Right ventricle myocardium superior (tissue), 1 donor: Measurements from ENCODE around the gene SIK3. TPM values are rescaled to one million over a fixed set of nuclear protein-coding genes. Genes with fewer than 3 reads are reported as not detected.
"Not testable (repeated sequence)": the region's sequence is repeated elsewhere in the genome, so short reads cannot be mapped to it uniquely, and the experiment has no call there.

Experiments used
- ATAC-seq: fragments of 200-7000 bp; cut with Tn5 transposase; one replicate; pipeline ENCODE4 v1.9.1; 2020; ENCODE audit warnings: mild to moderate bottlenecking; ENCODE audit not compliant: poor library complexity
- DNase-seq: peaks from one replicate; pipeline ENCODE4 v3.0.0-alpha.2; 2020
- intact Hi-C: fragments of 100-400 bp; cut with DNase I; formaldehyde crosslinking; loops from one replicate; pipeline ENCODE4 v1.11.2; 2022
- total RNA-seq: library from RNA; stranded (reverse); fragmentation: NEBNext Ultra II Directional; extraction: Animal tissue kit (Norgen Biotek cat#: 25700); gene quantifications from one replicate; pipeline ENCODE4 v1.2.1, GENCODE V29; 2021
- donor health status: DM: no; HTN: yes; CAD: no; lungs with severe emphysema.

Gene SIK3
- total RNA-seq, 1 donor from 2014 or later, result 30.6 TPM

DNA sequence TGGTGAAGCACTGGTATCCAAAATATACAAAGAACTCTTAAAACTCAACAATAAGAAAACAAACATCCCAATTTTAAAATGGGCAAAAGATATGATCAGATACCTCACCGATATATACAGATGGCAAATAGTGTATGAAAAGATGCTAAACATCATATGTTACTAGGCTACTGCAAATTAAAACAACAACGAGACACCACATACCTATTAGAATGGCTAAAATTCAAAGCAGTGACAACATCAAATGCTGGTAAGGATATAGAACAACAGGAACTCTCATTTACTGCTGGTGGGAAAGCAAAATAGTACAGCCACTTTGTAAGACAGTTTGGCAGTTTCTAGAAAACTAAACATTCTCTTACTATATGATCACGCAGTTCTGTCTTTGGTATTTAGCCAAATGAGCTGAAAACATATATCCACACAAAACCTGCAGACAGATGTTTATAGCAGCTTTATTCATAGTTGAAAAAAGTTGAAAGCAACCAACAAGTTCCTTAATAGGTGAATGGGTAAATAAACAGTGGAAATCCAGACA is 38.5 kb downstream of the SIK3 start:
- DNase-seq (no peak), ATAC-seq (no peak)
- intact Hi-C loops, result no loop called here

DNA sequence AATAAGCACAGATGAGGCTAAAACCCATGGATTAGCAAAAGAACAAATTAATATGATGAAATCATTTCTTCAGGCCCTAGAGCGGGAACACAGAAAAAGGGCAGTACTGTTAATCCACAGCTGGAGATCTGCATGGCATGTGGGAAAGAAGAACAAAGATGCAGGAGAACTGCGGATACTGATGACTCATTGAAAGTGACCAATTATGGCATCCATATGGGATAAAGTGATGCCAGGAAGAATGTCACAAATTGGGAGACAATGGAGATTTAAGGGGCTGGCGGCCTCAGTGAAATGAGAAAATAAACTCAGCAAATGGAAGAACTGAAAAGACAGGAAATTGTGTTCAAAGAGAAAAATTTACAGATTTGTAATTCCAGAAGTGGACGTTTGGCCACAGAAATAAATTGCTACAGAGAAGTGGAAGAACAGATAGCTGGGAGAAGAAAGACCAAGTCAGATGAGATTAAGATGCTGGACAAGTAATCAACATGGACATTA is 39.4 kb downstream of the SIK3 start:
- DNase-seq (no peak), ATAC-seq (peak; percentile 33)
- intact Hi-C loops, result no loop called here

DNA sequence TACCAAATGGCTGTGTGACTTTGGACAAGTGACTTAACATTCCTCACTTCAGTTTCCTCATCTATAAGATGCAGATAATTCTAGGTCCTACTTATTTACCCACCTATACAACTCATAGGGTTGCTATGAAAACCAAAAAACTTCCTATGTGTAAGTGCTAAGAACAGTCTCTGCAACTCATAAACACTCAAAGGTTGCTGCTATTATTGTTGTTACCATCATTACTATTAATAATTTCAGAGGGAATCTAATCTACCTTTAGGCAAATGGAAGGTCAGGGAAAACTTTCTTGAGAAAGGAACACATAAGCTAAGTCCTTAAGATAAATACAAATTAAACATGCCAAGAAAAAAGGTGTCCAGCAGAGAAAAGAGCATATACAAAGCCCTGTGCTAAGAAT is 40.5 kb downstream of the SIK3 start:
- ATAC-seq (no peak), DNase-seq (no peak)
- intact Hi-C loops, result no loop called here

DNA sequence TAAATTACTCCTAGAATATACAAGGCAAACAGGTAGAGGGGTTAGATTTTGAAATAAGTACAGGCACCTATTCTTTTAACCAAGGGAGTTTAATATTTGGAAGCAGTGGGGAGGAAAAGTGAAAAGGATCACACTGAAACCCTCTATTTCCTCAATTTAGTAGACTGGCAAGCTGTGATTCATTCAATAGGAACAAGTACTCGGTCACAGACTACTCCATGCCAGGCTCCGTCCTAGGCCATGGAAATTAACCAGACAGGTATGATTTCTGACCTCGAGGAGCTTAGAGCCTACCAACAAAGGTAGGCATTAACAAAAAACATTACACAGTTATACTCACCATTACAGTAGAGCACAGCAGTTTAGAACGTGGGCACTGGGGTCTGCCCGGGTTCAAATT is 40.9 kb downstream of the SIK3 start:
- DNase-seq (no peak), ATAC-seq (no peak)
- intact Hi-C loops, result no loop called here

DNA sequence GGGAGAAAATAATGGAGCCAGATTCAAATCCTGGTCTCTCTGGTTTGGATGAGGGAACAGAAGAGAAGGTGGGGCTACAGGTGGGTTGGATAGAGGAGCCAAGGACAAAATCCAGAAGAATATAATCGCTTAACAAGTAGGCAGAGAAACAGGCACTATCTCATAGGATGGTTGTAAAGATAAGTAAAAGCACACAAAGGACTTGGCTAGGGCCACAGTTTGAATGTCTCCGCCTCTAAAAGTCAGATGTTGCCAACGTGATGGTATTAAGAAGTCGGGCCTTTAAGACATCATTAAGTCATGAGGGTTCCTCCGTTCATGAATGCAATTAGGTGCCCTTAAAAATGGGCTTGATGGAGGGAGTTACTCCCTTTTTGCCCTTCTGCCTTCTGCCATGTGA is 42.8 kb downstream of the SIK3 start:
- ATAC-seq (no peak), DNase-seq (no peak)
- intact Hi-C loops, result no loop called here

DNA sequence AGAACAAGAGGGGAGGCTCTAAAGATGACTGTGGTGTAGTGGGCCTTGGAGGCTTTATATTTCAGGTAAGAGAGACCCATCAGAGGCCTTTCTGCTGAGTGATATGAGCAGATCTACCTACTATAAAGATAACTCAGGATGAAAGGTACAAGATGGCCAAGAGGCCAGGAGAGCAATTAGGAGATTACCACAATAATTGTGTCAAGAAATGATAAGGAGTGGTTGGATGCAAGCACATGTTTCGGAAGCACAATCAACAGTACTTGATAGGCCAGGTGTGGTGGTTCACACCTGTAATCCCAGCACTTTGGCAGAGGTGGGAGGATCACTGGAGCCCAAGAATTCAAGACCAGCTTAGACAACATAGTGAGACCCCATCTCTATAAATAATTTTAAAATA is 43.8 kb downstream of the SIK3 start:
- DNase-seq, result no peak
- intact Hi-C loops, result no loop called here

DNA sequence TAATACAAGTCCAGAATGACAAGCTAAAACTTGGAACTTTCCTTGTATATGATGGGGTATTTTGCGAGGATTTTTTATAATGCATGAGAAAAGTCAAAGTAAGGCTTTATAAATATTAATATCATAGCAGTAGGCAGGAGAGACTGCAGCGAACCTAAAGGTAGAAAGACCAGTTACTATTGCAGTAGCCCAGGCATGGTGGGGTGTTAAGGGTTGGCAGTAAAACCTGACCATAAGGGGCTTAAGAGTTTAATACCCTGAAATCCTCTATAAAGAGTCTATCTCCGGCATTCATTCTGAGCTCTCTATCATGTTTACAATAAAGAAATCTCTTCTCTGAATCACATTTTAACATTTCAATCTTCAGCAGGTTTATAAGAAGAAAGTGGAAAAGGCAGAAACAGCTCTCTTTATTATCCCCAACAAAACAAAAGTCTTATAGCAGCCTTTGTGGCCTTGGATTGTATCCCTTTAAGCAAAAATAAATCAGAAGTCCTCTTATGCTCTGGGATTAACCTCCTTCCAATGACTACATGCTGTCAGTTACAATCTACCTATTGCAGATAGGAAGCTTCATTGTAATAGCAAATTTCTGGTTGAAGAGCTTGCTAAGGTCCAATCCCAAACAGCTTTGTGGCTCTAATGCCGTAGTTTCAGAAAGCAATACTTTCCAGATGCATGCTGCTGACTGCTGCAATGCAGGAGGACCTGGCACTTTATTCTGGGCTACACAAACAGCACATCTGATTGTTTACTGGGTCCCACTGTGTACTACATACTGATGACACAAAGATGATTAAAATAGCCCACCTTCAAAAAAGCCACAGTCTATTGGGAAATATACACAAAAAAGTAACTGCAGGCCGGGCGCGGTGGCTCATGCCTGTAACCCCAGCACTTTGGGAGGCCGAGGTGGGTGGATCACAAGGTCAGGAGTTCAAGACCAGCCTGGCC is 45.8 kb downstream of the SIK3 start:
- ATAC-seq, result no peak
- DNase-seq, result no peak
- intact Hi-C loops, result no loop called here

More for the DNA sequence above, 43.8 kb downstream of the SIK3 start:
- ATAC-seq, result no peak

DNA sequence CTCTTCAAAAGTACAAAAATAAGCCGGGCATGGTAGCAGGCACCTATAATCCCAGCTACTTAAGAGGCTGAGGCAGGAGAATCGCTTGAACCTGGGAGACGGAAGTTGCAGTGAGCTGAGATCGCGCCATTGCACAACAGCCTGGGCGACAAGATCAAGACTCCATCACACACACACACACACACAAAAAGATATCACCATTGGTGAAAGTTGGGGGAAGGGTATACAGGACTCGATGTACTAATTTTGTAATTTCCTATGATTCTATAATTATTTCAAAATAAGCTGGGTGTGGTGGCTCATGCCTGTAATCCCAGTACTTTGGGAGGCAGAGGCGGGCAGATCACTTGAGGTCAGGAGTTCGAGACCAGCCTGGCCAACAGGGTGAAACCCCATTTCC is 48.1 kb downstream of the SIK3 start:
- intact Hi-C loops, ATAC-seq, DNase-seq: not testable (repeated sequence)

DNA sequence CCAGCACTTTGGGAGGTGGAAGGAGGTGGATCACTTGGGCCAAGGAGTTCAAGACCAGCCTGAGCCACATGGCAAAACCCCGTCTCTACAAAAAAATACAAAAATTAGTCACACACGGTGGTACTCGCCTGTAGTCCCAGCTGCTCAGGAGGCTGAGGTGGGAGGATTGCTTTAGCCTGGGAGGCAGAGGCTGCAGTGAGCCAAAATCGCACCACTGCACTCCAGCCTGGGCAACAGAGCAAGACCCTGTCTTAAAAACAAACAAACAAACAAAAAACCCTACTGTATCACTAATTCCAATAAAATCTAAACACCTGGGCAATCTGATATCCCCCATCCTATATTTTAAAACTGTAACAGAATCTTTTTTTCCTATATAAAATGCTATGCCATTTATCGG is 51.6 kb downstream of the SIK3 start:
- DNase-seq, intact Hi-C loops, ATAC-seq: not testable (repeated sequence)

DNA sequence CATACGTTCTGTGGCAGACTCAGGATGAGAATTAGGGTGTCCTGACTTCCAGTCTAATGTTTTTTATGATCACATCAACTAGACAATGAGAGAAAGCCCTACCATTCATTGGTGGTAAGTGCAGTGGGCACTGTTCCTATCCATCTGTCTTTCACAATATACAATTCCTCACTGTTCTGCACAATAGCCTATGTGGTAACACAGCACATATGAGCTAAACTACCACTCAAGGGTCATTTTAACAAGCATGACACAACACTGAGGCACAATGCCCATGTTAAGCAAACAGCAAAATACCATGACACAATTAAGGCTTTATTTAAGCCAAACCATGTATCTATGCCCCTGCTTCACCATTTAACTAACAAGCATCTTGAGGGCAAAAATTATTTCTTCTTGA is 52.3 kb downstream of the SIK3 start:
- ATAC-seq (peak; percentile 35), DNase-seq (no peak)
- intact Hi-C loops, result no loop called here

DNA sequence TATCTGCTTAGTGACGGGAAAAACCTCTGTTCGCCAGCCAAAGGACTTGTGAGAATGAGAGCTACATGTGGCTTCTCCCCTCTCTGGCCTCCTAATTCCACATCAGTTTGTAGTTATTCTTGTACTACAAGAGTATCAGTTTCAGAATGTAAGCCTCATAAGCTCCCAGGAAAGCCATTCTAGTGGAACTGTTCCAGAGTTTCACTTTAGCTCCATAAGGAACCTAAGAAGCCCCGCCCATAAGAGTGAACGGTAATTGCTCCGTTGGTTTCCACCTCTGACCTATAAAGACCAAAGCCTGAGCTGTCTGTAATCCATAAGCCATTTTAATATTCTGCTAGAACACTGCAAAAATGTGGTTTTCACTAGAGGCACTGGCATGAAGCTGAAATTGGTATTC is 53.0 kb downstream of the SIK3 start:
- ATAC-seq (peak; percentile 59), DNase-seq (no peak)
- intact Hi-C loops, result no loop called here

DNA sequence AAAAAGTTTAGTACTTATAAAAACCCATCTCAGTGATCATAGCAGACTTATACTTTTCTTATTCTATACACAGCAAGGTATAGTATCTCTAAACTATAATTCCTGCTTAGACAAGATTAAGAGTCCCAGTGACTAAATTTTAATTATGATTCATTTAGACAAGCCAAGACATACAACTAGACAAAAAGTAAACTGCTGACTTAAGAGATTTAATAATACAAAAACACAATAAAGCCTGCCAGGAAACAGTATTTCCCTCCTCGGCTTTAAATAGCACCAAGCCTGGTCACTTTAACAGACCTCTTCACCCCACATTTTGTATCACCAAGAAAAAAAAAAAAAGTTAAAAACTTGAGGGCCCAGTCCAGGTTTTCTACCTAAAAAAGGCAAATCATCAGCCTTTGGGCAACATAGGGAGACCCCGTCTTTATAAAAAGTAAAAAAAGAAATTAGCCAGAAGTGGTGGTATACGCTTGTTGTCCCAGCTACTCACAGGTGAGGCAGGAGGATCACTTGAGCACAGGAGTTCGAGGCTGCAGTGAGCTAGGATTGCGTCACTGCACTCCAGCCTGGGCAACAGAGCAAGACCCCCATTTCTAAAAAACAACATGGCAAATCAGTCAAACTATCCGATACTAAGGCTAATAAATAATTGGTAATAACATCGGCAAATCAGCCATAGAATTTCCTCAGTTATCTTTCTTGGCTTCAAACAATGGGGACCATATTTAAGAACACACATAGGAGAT is 53.8 kb downstream of the SIK3 start:
- ATAC-seq, result peak; percentile 19
- intact Hi-C loops, result no loop called here
- DNase-seq, result no peak

DNA sequence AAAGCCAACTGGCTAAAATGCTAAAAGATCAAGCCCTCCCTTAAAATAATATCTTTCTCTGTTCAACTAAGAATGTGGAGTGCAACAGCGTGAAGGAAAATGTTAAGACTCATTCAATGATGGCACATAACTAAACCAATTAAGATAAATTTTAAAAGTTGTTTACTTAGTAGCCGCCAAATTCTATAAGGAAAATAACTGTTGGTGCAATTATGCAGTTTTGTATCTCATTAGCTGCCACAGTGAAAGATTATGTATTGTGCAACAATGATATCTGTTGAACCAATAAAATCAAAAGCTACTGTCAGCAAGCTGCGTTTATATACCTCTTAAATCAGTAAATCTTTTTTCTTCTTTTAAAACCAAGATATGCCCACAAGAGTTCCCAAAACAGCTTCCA is 55.5 kb downstream of the SIK3 start:
- ATAC-seq (no peak), DNase-seq (no peak)
- intact Hi-C loops, result no loop called here

DNA sequence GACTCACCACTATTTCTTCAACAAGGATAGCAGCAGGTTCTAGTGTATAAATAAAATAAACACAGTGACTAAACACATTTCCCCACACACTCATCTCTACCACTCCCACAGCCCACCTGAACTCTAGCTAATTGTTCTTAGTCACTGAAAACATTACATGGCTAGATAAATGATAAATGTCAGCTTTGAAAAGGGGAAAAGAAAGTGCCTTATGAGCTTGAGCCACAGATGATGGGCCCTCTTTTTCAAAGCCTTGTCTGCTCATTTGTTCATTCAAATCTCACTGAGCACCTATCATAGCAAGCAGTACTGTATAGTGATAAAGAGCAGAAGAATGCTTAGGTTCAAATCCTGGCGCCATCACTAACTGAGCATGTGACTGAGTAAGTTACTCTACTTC is 58.3 kb downstream of the SIK3 start:
- no peak for DNase-seq
- intact Hi-C loops, result no loop called here
- ATAC-seq, result no peak

DNA sequence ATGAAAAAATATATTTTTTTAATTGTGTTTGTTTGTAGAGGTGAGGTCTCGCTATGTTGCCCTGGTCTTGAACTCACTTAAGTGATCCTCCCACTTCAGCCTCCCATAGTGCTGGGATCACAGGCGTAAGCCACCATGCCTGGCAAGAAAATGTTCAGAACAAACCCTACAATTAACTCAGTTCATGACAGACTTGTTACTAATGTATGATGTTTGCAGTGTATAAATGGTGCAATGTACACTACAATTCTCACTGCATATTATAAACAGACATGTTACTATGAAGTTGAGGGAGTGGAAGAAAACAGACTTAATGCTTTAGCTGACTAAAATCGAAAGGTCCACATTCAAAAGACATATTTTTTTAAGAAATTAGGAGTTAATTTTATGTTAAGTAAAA is 59.0 kb downstream of the SIK3 start:
- intact Hi-C loops, result no loop called here
- DNase-seq (no peak), ATAC-seq (no peak)

DNA sequence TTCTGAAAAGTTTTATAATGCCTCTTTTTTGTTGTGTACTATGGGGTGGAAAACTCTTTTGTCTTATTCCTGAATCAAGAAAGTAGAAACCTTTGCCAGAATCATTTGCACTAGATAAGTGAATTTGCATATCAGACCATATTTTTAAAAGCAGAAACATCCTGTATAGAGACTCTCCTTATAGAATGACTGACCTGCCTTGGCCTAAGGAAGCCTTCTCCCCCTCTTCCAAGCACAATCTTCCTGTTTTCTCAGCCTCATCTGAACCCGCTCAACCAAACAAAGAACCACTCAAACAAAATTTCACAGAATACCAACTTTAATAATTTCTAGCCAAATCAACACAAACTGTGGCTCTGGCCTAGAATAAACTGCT is 60.3 kb downstream of the SIK3 start:
- ATAC-seq (no peak), DNase-seq (no peak)
- intact Hi-C loops, result no loop called here

DNA sequence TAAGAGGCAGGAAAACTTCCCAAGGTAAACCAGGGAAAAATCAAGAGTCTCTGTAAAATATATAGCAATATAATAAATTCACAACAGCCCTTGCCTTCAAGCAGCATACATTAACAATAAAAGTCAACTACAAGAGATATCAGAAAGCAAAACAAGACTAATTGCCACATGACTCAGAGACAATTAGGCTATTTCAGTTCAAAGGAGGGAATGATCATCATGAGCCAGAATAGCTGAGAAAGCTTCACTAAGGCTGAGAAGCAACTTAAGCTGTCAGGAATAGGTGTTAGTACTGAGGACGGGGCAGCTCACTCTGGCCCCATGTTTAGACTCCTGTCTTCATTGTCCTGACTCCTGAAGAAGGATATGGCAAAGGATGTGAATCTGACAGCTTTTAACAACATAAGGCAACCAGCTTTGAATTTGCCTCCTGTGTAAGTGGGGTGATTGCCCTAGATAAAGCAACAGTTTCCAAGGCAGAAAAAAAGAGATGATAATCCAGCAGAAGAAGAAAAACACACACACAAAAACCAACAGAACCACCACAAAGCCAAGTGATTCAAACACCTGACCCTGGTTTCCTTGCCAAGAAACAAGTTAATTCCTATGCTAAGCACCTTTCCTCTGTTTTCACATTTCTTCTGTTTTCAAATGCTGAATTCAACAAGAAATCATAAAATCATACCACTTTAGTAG is 60.8 kb downstream of the SIK3 start:
- intact Hi-C loops, result no loop called here
- no peak for DNase-seq
- ATAC-seq, result no peak

DNA sequence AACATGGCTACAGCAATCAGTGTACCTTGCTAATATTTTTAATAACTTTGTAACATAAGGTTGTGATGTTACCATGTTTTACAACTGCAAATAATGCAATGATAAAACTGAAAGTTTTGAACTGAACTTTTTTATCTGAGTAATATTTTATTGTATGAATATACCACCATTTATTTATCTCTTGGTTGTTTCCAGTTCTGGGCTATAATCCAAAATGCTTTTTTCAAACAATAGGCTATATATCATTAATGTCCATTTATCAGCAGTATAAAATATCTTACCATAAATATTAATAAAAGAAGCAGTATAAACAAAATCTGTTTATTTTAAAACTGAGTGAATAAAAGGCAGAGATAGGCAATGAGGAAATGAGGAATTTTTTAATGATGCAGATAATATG is 63.3 kb downstream of the SIK3 start:
- ATAC-seq, result no peak
- no peak for DNase-seq
- intact Hi-C loops, result no loop called here
